ENCODE measurements around the gene TMEM60.

Gene TMEM60

GRCh38 chr7:77770316-77770715, 27.9 kb downstream of the TMEM60 start:
- no peak for DNase-seq (ENCODE audit: low spot score)

DNA sequence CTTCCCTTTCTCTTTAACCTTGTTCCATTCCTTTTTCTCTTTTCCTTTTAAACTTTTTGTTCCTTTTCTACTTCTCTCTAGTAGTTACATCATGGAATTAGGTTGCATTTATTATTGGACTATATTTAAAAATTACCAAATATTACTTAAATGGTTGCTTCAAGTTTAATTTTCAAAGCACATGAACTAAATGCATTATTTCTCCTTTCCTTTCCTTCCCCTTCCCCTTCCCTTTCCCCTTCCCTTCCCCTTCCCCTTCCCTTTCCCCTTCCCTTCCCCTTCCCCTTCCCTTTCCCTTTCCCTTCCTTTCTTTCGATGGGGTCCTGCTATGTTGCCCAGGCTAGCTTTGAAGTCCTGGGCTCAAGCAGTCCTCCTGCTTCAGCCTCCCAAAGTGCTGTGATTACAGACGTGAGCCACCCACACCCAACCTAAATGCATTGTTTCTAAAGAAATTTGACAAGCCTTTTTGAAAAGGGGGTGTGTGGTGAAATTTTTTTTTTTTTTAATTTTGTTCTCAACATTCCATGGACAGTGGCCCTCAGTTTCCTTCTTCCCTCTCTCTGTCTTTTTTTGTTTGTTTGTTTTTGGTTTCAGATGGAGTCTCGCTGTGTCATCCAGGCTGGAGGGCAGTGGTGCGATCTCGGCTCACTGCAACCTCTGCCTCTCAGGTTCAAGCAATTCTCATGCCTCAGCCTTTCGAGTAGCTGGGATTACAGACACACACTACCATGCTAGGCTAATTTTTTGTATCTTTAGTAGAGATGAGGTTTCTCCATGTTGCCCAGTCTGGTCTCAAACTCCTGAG, 31.2 kb downstream of the TMEM60 start:
- DNase-seq (ENCODE audit: low spot score) = no peak

GRCh38 chr7:77765906-77766800, 32.1 kb downstream of the TMEM60 start:
- DNase-seq (ENCODE audit: low spot score) = no peak

DNA sequence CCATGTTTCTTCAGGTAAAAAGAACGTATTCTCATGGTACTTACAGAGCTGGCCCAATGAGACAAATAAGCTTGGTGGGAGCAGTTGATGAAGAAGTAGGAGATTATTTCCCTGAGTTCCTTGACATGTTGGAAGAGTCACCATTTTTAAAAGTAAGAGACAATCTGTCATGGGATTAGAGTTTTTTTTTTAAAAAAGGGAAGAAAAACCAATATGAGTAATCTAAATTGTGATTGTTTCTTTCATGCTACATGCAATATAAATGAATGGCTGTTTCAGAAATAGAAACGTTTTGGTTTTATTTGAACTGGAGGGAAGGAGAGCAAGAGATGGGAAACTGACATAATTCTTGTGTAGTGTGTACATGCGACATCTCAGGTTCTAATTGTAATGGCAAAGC, 32.8 kb downstream of the TMEM60 start:
- DNase-seq (ENCODE audit: low spot score) = no peak

- no peak for DNase-seq (ENCODE audit: low spot score)
Measured at GRCh38 chr7:77760809-77761453, 37.3 kb downstream of the TMEM60 start.

DNA sequence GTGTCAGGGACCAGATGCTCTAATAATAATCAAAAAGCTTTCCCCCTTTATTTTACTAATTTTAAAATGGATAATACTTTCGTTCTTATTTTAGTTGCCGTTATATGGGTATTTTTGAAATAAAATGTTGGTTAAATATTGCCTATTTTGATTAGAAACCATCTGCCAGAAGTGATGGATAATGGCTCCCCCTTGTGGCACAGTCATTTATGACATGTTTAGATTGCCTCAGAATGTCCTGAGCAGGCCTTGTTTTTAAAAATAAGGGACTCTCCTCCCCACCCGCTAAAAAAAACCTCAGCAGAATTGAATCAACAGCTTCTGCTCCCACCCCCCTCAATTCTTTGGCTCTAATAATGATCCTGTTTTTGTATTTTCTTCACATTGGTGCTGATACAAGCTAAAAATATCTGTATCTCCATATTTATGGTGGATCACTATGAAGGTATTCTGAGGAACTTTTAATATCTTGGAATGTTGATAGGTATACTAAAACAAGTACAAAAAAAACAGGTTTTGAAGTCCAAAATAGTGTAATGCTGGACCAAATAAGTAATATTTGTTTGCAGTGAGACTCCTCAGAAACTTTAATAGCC, 38.8 kb downstream of the TMEM60 start:
- peak; percentile 93 for DNase-seq (ENCODE audit: low spot score)

DNA sequence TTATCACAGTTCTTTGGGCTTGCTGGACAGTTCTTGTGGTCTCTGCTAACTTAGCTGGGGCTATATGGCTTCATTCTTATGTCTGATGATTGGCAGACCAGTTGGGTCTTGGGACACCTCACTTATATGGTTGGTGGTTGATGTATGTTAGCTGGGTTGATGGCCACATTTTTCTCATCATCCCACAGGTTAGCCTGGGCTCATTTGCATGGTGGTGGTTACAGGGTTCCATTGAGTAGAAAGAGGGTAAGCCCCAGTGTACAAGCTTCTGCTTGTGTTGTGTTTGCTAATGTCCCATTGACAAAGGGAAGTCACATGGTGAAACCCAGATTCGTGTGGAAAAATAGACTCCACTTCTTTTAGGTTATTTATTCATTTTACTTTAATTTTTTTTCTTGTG, 40.6 kb downstream of the TMEM60 start:
- peak; percentile 24 for DNase-seq (ENCODE audit: low spot score)

DNA sequence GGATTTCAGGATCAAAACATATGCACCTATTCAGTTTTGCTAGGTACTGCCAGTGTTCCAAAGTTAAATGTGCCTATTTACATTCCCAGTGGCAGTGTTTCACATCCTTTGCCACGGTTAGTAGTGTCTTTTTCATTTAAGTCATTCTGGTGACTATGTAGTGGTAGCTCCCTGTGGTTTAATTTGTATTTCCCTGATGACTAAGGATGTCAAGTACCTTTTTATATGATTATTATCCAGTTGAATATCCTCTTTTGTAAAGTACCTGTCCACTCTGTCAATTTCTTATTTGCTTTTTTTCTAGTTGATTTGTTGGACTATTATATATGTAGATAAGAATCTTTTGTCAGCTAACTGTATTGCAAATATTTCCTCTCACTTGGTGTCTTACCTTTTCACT, 45.1 kb downstream of the TMEM60 start:
- DNase-seq (ENCODE audit: low spot score) = no peak

- no peak for DNase-seq (ENCODE audit: low spot score)
Measured at GRCh38 chr7:77752016-77752415, 46.2 kb downstream of the TMEM60 start.

- DNase-seq (ENCODE audit: low spot score) = no peak
Measured at GRCh38 chr7:77747718-77748117, 50.5 kb downstream of the TMEM60 start.

GRCh38 chr7:77747178-77747577, 51.1 kb downstream of the TMEM60 start:
- DNase-seq (ENCODE audit: low spot score) = no peak

DNA sequence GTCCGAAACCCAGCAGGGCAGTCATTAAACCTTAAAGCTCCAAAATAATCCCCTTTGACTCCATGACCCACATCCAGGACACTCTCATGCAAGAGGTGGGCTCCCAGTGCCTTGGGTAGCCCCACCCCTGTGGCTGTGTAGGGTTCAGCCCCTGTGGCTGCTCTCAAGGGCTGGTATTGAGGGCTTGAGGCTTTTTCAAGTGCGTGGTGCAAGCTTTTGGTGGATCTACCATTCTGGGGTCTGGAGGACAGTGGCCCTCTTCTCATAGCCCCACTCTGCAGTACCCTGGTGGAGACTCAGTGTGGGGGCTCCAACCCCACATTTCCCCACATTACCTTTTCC, 51.4 kb downstream of the TMEM60 start:
- DNase-seq (ENCODE audit: low spot score) = no peak

DNA sequence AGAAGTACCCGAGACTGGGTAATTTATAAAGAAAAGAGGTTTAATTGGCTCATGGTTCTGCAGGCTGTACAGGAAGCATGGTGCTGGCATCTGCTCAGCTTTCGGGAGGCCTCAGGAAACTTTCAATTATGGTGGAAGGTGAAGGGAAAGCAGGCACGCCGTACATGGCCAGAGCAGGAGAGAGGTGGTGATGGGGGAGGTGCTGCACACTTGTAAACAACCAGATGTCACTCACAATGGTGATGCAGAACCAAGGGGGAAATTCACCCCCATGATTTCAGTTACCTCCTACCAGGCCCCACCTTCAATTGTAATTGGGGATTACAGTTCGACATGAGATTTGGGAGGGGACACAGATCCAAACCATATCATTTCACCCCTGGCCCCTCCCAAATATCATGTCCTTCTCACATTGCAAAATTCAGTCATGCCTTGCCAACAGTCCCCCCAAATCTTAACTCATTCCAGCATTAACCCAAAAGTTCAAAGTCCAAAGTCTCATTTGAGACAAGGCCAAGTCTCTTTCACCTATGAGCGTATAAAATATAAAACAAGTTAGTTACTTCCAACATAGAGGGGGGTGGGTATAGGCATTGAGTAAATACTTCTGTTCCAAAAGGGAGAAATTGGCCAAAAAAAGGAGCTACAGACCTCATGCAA, 51.9 kb downstream of the TMEM60 start:
- DNase-seq (ENCODE audit: low spot score) = no peak

- no peak for DNase-seq (ENCODE audit: low spot score)
Measured at GRCh38 chr7:77745746-77746145, 52.5 kb downstream of the TMEM60 start.
